GM18907 (cell line): ENCODE results near the gene FAM50A.
"Not testable (repeated sequence)": the region's sequence is repeated elsewhere in the genome, so short reads cannot be mapped to it uniquely, and the experiment has no call there.

Experiments used
- ATAC-seq: cut with Tn5 transposase; IDR thresholded peaks from one replicate; pipeline ENCODE4 v1.9.1; 2021; ENCODE audit warnings: mild to moderate bottlenecking, moderate library complexity; ENCODE audit not compliant: unreplicated experiment

FAM50A gene

DNA sequence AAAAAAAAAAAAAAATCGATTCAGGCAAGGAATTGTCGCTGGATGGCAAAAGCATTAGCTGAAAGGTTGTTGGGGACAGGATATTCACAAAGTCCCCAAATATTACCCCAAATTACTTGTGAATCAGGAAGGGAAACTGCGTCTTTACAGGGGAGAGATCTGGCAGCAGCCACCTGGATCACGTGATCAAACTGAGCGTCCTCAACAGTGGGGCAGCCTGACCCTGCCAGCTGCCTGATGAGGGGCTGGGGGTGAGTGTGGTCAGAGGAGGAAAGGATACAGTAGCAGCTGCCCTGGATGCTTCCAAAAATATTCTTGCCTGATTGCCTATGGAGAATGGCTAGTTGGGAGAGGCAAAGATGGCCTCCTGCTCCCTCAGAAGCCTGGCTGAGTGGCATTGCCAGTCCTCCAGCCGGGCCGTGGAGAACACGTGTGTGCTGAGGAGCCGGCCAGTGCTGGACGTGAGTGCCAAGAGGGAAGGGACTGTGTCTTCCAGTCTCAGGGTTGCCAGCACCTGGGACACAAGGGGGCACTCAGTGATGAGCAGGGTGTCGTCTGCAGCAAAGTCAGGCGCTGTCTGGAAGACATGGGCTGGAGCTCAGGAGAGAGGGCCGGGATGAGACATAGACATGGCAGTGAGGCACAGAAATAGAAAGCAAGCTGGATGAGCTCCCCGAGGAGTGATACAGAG lies 38.1 kb downstream of the FAM50A start:
- no peak for ATAC-seq

DNA sequence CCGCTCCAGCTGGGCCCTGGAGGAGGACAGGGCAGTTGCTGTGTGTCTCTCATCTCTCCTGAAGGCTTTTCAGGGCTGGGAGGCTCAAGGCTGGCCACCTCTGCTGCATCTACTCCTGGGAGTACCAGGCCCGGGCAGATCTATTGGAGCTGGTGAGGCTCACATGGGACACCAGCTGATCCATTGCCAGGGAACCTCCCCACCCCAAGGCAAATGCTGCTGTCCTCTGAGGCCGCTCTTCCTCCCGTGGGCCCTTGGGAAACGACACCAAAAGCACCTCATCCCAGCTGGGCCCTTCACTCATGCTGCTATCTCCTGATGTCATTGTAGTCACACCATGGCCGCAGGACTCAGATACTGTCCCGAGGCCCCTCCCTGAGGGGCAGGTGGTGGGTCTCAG lies 38.8 kb downstream of the FAM50A start:
- no peak for ATAC-seq

DNA sequence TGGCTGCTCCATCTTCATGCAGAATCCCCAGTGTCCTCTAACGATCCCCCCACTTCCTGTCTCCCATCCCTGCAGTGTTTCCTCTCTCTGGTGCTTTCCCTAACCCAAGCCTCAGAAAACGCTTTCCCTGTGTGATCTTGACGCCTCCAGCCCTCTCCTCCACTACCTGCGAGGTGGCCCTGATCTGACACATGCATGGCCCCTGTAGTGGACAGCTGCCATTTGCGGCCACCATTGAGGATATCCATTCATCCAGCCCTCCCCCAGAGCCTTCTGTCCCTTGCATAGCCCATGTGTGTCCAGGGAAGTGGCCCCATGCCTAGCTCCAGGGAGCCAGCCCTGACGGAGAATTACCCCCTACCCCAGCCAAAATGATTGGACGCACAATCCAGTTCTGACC lies 39.4 kb downstream of the FAM50A start:
- ATAC-seq, result no peak

DNA sequence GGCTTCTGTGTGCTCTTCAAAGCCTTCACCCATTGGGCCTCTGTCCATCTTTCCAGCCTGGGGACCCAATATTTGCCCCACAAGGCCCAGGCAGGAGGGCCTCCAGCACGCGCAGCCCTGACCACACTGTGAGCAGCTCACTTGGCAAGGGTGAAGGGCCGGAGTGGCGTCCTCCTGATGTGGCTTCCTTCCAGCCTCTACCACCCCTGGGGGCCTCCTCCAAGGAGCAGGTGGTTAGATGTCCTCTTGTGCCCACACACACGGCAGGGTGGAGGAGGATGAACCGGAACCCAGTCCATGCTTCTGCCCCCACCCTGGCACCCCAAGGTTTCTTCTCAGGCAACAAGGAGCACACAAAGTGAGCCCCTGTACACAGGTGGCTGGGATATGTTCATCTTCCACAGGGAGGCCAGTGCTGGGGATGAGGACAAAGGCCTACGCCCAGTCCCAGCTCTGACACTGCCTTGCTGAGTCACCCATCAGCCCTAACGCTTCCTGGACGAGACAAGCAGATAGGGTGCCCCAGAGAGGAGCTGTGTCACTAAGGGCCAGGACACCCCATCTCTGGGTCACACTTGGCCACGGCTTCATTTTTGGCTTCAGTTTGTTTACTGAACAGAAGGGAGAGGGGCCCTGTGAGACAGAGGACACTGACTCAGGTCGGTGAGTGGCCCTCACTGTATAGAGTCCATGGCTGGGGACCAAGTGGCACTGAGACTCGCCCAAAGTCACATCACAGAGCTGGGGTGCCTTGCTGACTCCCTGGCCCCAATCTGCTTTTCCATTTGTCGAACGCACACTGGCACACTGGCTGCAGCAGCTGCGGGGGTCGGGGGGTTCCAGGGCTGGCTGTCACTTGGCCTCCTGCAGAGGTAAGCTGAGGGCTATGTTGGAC lies 40.6 kb downstream of the FAM50A start:
- ATAC-seq, result no peak

DNA sequence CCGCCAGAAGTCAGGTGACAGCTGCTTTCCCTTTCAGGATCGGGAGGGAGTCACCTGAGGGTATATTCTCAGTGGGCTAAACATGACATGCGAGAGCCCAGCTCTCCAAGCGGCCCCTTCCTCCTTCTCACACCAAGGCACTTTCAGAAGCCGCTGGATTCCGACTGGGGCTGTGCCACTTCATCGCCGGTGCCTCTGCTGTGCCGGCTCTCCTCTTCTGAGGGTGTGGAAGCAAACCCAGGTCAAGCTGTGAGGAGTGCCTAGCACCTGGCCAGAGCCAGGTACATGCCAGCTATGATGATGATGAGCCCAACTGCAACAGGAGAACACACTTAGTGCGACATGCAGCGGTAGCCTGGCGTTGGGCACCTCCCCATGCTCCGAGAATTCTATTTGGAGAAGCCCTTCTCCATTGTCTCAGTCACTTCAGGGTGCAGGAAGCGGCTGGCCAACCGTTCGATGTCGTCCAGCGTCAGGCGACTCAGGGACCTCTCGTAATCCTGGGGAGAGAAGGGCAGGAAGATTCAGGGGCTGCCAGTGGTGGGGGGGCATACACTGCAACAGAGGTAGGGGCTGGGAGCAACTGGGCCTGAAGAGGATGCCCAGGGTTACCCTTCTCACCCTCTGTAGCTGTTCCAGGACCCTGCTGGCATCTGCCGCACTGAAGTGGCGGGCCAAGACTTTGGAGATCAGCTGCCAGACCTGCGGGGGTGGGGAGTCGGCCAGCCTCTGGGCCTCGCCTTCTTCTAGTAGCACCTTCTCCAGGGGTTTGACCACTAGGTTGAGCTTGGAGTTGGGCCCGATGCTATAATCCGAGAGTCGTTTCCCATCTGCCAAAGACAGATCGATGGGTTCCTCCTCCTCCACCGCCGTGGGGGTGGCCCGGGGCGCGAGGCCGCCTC lies 41.5 kb downstream of the FAM50A start:
- no peak for ATAC-seq

DNA sequence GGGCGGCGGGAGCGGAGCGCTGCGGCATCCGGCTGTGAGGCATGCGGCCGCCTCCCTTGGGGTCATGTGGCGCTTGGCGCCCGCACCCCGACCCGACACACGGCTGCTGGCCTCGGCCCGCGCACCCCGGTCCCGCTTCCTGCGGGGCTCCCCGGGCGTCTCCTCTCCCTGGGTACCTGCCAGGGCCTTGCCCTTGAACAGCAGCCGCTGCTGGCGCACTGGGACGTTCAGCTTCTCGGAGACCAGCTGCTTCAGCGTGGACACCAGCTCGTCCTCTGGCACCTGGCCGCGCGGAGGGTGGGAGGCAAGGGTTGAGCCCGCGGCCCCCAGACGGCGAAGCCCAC lies 42.1 kb downstream of the FAM50A start:
- ATAC-seq, result no peak

DNA sequence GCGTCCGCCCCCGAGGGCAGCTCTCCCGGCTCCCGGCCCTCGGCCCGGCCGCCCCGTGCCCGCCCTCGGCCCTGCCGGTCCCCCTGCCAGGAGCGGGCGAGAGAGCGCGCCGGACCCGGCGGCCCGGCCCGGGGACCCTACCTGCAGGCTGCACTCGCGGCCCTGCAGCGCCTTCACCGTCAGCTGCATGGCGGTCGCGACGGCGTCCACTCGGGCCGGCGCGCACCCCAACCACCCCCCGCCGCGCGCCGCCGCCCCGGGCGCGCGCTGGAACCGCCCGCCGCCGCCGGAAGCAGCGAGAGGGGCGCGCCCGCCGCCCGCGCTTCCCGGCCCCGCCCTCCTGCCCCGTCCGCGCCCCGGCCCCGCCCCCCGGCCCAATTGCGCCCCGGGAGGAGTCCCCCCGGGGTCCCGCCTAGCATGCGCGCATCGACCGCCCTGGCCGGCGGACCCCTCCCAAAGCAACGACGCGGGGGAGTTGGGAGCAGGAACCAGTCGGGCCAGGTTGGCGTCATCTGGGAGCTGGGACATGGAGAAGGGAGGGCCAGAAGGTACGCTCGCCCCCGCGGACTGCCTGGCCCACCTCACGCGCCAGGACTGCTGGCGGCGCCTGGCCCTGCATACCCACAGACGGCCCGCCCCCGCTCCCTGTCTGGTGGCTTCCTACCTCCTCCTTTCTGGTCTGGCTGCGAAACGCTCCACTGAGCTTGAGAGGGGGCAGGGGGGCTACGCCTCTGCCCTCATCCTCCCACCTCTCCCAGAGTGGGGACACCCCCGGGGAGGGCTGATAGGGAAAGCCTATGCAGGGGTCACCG lies 42.7 kb downstream of the FAM50A start, which contains the start of gene UBL4A:
Gene UBL4A, minus strand, starts transcription at position 220 of the 812 bp plus-strand sequence. Its CDS starts 31 bp downstream, at position 189.
- ATAC-seq, result no peak

DNA sequence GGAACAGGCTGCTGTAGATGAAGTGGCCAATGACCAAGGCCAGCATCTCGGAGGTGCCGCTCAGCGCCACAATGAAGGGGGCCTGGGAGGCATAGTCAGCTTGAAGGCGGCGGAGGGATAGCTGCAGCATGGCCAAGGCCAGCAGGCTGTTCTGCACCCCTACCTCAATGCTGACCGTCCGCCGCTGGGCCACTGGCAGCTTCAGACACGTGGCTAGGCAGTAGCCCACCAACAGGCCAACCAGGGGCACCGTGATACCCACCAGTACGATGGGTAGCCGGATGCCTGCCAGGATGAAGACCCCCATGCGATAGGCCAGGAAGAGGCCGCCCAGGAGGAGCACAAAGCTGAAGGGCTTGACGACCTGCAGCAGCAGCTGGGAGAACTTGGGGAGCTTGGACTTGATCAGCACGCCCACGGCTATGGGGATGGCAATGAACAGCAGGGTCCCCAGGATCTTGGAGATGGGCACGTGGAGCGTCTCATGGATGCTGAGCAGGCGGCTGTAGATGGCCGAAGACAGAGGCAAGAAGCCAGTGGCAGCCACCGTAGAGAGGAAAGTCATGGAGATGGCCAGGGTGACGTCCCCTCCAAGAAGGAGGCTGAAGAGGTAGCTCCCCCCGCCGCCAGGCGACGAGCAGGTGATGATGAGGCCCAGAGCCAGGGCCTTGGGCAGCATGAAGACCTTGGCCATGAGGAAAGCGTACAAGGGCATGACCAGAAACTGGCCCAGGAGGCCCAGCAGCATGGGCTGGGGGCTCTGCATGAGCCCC lies 43.8 kb downstream of the FAM50A start:
- ATAC-seq, result no peak

DNA sequence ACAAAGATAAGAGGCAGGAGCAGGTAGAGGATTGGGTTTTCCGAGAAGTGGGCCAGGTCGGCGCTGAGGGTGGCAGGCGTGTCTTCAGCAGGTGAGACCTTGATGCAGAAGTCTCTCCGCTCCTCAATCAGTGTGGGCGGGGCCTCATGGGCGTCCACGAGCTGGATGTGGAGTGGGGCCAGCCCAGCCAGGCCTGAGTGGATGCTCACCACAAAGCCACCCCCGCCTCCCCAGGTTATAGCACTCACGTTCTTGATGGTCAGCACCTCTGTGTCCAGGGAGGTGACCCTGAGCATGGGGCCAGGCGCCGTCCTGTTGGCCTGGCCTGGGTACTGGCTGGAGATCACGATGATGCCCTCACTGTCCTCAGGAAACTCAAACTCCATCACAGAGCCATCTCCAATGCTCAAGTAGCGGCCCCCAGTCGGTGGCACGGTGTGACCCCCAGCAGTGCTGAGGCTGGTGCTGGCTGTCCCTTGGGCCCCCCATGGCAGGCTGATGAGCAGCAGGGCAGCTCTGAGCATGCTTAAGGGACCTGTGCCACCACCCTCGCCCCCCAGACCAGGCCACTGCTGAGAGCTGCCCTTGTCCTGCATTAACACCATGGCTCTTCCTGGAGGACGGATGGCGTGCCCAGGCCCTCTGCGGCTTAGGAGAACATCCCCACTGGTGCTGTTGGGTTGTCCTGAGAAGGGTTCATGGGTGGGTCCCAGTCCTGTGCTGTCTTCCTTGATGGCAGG lies 44.6 kb downstream of the FAM50A start:
- no peak for ATAC-seq

DNA sequence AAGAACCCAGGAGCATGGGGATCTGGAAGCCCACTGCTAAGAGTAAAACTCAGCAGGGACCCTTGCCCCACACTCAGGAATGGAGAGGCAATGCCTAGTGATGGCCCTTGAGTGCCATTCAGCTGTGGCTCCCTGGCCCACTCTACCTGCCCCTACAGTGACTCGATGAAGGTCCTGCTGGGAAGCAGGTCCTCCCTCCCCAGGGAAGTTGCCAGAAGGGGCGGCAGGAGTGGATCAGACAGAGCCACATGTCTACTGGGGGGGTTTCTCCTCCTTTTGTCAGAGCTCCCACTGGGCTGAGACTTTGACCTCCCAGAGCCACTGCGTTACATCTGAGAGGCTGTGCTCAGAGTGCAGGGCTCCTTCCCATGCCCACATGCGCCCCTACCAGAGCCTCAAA lies 45.2 kb downstream of the FAM50A start:
- ATAC-seq, result no peak

DNA sequence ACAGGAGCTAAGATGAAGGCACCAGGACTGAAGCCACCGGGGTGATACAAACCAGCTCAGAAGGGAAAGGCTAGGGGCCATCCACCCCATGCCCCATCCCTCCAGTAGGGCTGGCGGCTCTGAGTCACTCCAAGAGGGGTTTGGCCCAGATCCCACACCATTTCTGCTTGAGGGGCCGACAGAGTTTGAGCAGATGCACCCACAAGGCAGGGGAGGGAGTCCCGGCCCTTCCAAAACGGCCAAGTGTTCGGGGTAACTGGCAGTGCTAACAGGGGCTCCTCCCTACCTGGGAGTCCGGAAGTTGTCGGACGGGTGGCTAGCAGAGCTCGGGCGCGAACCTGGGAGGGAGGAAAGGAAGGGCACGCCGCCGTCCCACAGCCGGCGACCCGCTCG lies 46.1 kb downstream of the FAM50A start:
- ATAC-seq, result peak; percentile 20

DNA sequence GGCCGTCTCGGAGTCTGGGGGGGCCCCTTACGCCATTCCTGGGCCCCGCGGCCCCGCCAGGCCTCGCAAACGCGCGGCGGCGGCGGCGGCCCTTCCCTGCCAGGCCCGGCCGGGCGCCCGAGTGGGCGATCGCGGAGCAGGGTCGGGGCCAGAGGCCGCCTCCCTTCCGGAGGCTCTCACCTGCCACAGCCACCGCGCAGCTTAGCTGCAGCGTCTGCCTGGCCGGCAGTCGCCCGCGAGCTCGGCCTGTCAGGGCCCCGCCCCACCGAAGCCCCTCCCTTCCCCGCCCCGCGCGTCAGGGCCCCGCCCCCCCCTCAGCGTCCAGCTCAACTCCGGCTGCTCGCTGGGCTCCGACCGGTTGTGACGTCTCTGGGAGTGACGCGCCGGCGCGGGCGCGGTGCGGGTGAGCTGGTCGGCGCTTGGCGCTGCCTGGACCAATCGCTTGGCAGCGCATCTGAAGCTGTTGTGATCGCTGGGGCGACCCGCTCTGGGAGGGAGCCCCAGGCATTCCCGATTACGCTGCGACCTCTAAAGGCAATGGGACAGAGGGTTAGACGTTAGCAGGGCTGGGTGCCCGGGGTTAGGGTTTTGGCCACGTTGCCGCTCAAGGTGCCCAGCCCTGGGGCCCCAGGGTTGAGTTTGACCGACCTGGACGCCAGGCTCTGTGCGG lies 46.6 kb downstream of the FAM50A start, which contains the start of gene SLC10A3:
Gene SLC10A3, minus strand, starts transcription at position 216 of the 670 bp plus-strand sequence. CDS start 1,689 bp downstream, outside the sequence.
- ATAC-seq, result peak; percentile 76

DNA sequence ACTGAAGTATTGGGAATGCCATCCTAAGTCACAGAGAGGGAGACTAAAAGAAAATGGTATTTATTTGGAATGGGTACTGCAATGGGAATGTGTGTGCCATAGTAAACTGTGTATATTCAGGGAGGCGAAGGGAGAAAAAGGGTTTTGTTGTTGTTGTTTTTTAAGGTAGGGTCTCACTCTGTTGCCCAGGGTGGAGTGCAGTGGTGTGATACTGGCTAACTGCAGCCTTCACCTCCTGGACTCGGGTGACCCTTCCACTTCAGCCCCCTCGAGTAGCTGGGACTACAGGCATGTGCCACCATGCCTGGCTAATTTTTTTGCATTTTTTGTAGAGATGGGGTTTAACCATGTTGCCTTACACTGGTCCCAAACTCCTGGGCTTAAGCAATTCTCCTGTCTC lies 50.8 kb downstream of the FAM50A start:
- no peak for ATAC-seq

DNA sequence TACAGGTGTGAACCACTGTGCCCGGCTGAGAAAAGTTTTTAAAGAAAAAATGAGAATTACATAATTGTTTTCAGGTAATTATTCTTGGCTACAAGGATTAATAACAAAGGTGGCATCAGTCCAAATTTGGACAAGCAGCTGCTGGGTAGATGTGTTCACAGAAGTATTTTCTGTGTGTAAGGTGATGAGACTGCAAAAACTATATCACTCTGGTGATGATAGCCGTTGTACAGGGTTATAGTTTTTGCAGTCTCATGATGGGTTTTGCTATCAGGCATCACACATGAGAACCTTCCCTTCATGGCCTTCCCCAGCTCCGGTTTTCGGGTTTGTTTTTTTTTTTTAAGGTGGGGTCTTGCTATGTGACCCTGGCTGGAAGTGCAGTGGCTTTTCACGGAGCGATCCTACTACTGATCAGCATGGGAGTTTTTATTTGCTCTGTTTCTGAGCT lies 51.6 kb downstream of the FAM50A start:
- ATAC-seq, result no peak

DNA sequence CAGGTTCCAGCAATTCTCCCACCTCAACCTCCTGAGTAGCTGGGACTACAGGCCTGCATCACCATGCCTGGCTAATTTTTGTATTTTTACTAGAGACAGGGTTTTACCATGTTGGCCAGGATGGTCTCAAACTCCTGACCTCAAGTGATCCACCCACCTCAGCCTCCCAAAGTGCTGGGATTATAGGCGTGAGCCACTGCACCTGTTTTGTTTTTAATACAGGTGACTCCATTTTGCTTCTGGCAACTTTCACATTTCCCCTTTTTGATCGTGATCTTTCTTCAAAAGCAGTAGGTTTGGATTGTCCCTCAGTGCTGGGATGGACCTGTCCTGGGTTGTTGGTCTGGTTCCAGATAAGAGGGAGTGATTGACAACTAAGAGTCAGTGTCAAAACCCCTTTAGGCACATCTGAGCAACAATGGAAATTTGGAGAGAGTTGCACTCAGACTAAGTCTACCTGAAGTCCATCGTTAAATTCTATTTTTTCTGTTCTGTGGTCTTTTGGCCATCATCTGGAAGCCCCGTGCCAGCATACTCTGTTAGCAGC lies 52.7 kb downstream of the FAM50A start:
- not testable (repeated sequence) for ATAC-seq
